Amniotic stem cell (primary cell): Measurements from ENCODE around the gene LGALS3.

ENCODE experiments used
- DNase-seq: peaks from one replicate; lab custom pipeline; 2025; lab: John Stamatoyannopoulos, UW

LGALS3 gene

GRCh38 chr14:55115460-55115859 is 13.6 kb upstream of the LGALS3 start:
- DNase-seq, result no peak

GRCh38 chr14:55115861-55116245 is 13.2 kb upstream of the LGALS3 start:
- no peak for DNase-seq

- no peak for DNase-seq
These were observed 12.6 kb upstream of the LGALS3 start for GRCh38 chr14:55116246-55117030.

- DNase-seq, result no peak
These were observed 11.1 kb upstream of the LGALS3 start for GRCh38 chr14:55117803-55118441.

- no peak for DNase-seq
These were observed 10.3 kb upstream of the LGALS3 start for GRCh38 chr14:55118761-55119160.

- DNase-seq, result no peak
These were observed 8.2 kb upstream of the LGALS3 start for GRCh38 chr14:55120571-55121495.

GRCh38 chr14:55121628-55122439 is 7.2 kb upstream of the LGALS3 start:
- DNase-seq, result no peak

GRCh38 chr14:55122440-55122986 is 6.5 kb upstream of the LGALS3 start:
- no peak for DNase-seq

GRCh38 chr14:55123101-55123500 is 6.0 kb upstream of the LGALS3 start:
- DNase-seq, result peak; percentile 43

GRCh38 chr14:55123852-55124639 is 5.0 kb upstream of the LGALS3 start:
- no peak for DNase-seq

GRCh38 chr14:55124774-55125386 is 4.2 kb upstream of the LGALS3 start:
- DNase-seq, result no peak

- no peak for DNase-seq
These were observed 3.6 kb upstream of the LGALS3 start for GRCh38 chr14:55125403-55125802.

GRCh38 chr14:55126034-55126433 is 3.0 kb upstream of the LGALS3 start:
- DNase-seq, result no peak

GRCh38 chr14:55126932-55127459 is 2.1 kb upstream of the LGALS3 start:
- no peak for DNase-seq

GRCh38 chr14:55127460-55127951 is 1.5 kb upstream of the LGALS3 start:
- DNase-seq, result no peak

GRCh38 chr14:55128386-55129085 is 516 bp upstream of the LGALS3 start:
- no peak for DNase-seq

- DNase-seq, result peak; percentile 57
These were observed 560 bp downstream of the LGALS3 start for GRCh38 chr14:55129428-55130195.

GRCh38 chr14:55130196-55130550 is 1.1 kb downstream of the LGALS3 start:
- DNase-seq, result no peak
